ENCODE data around the gene MUC22.
A peak's percentile ranks its signal among the peaks of the same experiment; 100 is the strongest.
"Not testable (repeated sequence)": the region's sequence is repeated elsewhere in the genome, so short reads cannot be mapped to it uniquely, and the experiment has no call there.

MUC22 gene

GRCh38 chr6:31060145-31060544 lies 49.9 kb downstream of the MUC22 start:
- in situ Hi-C loops (cut with MboI; ENCODE audit: low pct_unique_long_range_greater_than_20kb, low sequenced_read_pairs, unreplicated experiment): no loop called here
- DNase-seq (ENCODE audit: low spot score): no peak

GRCh38 chr6:31063906-31064435 lies 53.7 kb downstream of the MUC22 start:
- in situ Hi-C loops (cut with MboI; ENCODE audit: low pct_unique_long_range_greater_than_20kb, low sequenced_read_pairs, unreplicated experiment): no loop called here
- no peak for TF ChIP-seq CTCF (IDR thresholded peaks at IDR 0.05; ENCODE audit: extremely low read depth, insufficient read depth, missing control alignments)
- DNase-seq (ENCODE audit: low spot score): no peak

More at GRCh38 chr6:31060145-31060544, 49.9 kb downstream of the MUC22 start:
- TF ChIP-seq CTCF (IDR thresholded peaks at IDR 0.05; ENCODE audit: extremely low read depth, insufficient read depth, missing control alignments): no peak

- no peak for TF ChIP-seq CTCF (IDR thresholded peaks at IDR 0.05; ENCODE audit: extremely low read depth, insufficient read depth, missing control alignments)
- in situ Hi-C loops (cut with MboI; ENCODE audit: low pct_unique_long_range_greater_than_20kb, low sequenced_read_pairs, unreplicated experiment): no loop called here
- no peak for DNase-seq (ENCODE audit: low spot score)
Measured at GRCh38 chr6:31065556-31065955, 55.3 kb downstream of the MUC22 start.

GRCh38 chr6:31067028-31067427 lies 56.8 kb downstream of the MUC22 start:
- in situ Hi-C loops (cut with MboI; ENCODE audit: low pct_unique_long_range_greater_than_20kb, low sequenced_read_pairs, unreplicated experiment); DNase-seq (ENCODE audit: low spot score): not testable (repeated sequence)

- in situ Hi-C loops (cut with MboI; ENCODE audit: low pct_unique_long_range_greater_than_20kb, low sequenced_read_pairs, unreplicated experiment); DNase-seq (ENCODE audit: low spot score): not testable (repeated sequence)
Measured at GRCh38 chr6:31067891-31068668, 57.8 kb downstream of the MUC22 start.

- peak; percentile 89 for DNase-seq (ENCODE audit: low spot score)
Measured at GRCh38 chr6:31068669-31069340, 58.5 kb downstream of the MUC22 start.

GRCh38 chr6:31070711-31071197 lies 60.5 kb downstream of the MUC22 start:
- DNase-seq (ENCODE audit: low spot score): no peak
- in situ Hi-C loops (cut with MboI; ENCODE audit: low pct_unique_long_range_greater_than_20kb, low sequenced_read_pairs, unreplicated experiment): loop anchor here (10.0 kb wide), 1 partner anchor 246 kb away; no protein-coding TSS in a partner anchor
- TF ChIP-seq CTCF (IDR thresholded peaks at IDR 0.05; ENCODE audit: extremely low read depth, insufficient read depth, missing control alignments): peak; percentile 39

More at GRCh38 chr6:31068669-31069340, 58.5 kb downstream of the MUC22 start:
- TF ChIP-seq CTCF (IDR thresholded peaks at IDR 0.05; ENCODE audit: extremely low read depth, insufficient read depth, missing control alignments): peak; percentile 89
- in situ Hi-C loops (cut with MboI; ENCODE audit: low pct_unique_long_range_greater_than_20kb, low sequenced_read_pairs, unreplicated experiment): no loop called here
